HG03196 (cell line): ENCODE data around the gene LINGO1.

Experiments used
- ATAC-seq: cut with Tn5 transposase; IDR thresholded peaks from one replicate; pipeline ENCODE4 v1.9.1; 2021; ENCODE audit not compliant: unreplicated experiment

LINGO1 gene

GRCh38 chr15:77657634-77658238 is 25.0 kb upstream of the LINGO1 start:
- no peak for ATAC-seq

- ATAC-seq = no peak
Measured at GRCh38 chr15:77656294-77656693, 23.6 kb upstream of the LINGO1 start.

GRCh38 chr15:77654975-77655374 is 22.3 kb upstream of the LINGO1 start:
- no peak for ATAC-seq

- no peak for ATAC-seq
Measured at GRCh38 chr15:77653832-77654480, 21.2 kb upstream of the LINGO1 start.

- ATAC-seq = no peak
Measured at GRCh38 chr15:77650265-77650664, 17.6 kb upstream of the LINGO1 start.

GRCh38 chr15:77649610-77650009 is 16.9 kb upstream of the LINGO1 start:
- no peak for ATAC-seq

GRCh38 chr15:77649017-77649416 is 16.3 kb upstream of the LINGO1 start:
- no peak for ATAC-seq

GRCh38 chr15:77647961-77648360 is 15.2 kb upstream of the LINGO1 start:
- no peak for ATAC-seq

- ATAC-seq = no peak
Measured at GRCh38 chr15:77646104-77646694, 13.5 kb upstream of the LINGO1 start.

- ATAC-seq = no peak
Measured at GRCh38 chr15:77645602-77646001, 12.9 kb upstream of the LINGO1 start.

GRCh38 chr15:77644543-77645247 is 12.0 kb upstream of the LINGO1 start:
- no peak for ATAC-seq

- ATAC-seq = no peak
Measured at GRCh38 chr15:77643764-77644163, 11.1 kb upstream of the LINGO1 start.

- no peak for ATAC-seq
Measured at GRCh38 chr15:77642793-77643430, 10.2 kb upstream of the LINGO1 start.

GRCh38 chr15:77641999-77642398 is 9.3 kb upstream of the LINGO1 start:
- no peak for ATAC-seq

- no peak for ATAC-seq
Measured at GRCh38 chr15:77640615-77641014, 7.9 kb upstream of the LINGO1 start.

- no peak for ATAC-seq
Measured at GRCh38 chr15:77639431-77639830, 6.7 kb upstream of the LINGO1 start.

- no peak for ATAC-seq
Measured at GRCh38 chr15:77637851-77638692, 5.4 kb upstream of the LINGO1 start.

GRCh38 chr15:77636209-77636608 is 3.5 kb upstream of the LINGO1 start:
- ATAC-seq = no peak

- ATAC-seq = no peak
Measured at GRCh38 chr15:77634266-77634962, 1.7 kb upstream of the LINGO1 start.

GRCh38 chr15:77633913-77634265 is 1.2 kb upstream of the LINGO1 start:
- ATAC-seq = no peak
